H1 (cell line): ENCODE data around the gene EXOC3L1. TPM values are rescaled to one million over a fixed set of nuclear protein-coding genes. Genes with fewer than 3 reads are reported as not detected.

Experiments used
- CTCF ChIA-PET: fragments of 300-600 bp; sonication (Branson Sonifier 250); formaldehyde crosslinking; loops from one replicate; lab custom pipeline; 2021; ENCODE audit not compliant: partially characterized antibody; lab: Charles Lee
- POLR2A ChIA-PET: fragments of 300-600 bp; sonication (Branson Sonifier 250); formaldehyde crosslinking; loops from one replicate; lab custom pipeline; 2021; ENCODE audit warnings: inconsistent platforms; ENCODE audit not compliant: partially characterized antibody; lab: Charles Lee
- DNase-seq, 2 experiments: peaks; one replicate each; pipeline versions ENCODE4 v3.0.0 to v3.0.0-alpha.2; 2010 to 2022; ENCODE audit warnings: low spot score in 2 of 2, low read depth in 1 of 2, mixed read lengths in 1 of 2
- FAIRE-seq: peaks from 2 replicates; lab custom pipeline; 2011; peaks lifted over from hg19 to GRCh38; lab: Jason Lieb, UNC
- H2AFZ ChIP-seq: 2 replicates; pipeline ENCODE4 v1.8.1; 2012; ENCODE audit warnings: low read length, inconsistent platforms
- H2AK5ac ChIP-seq: 2 replicates; pipeline ENCODE4 v1.6.1; 2013; ENCODE audit warnings: low read depth, low read length
- H2BK120ac ChIP-seq: replicated peaks from 2 replicates; pipeline ENCODE3; 2013; ENCODE audit warnings: low read depth, low read length, inconsistent platforms
- H2BK12ac ChIP-seq: 2 replicates; pipeline ENCODE4 v1.6.1; 2013; ENCODE audit warnings: low read depth, low read length
- H2BK15ac ChIP-seq: 2 replicates; pipeline ENCODE4 v1.6.1; 2013; ENCODE audit warnings: low read length
- H2BK20ac ChIP-seq: 2 replicates; pipeline ENCODE4 v1.6.1; 2013; ENCODE audit warnings: low read length
- H2BK5ac ChIP-seq: 2 replicates; pipeline ENCODE4 v1.6.1; 2013; ENCODE audit warnings: low read depth, low read length
- H3K14ac ChIP-seq: 2 replicates; pipeline ENCODE4 v1.6.1; 2013; ENCODE audit warnings: inconsistent platforms; ENCODE audit not compliant: insufficient read length
- H3K18ac ChIP-seq: 2 replicates; pipeline ENCODE4 v1.6.1; 2013; ENCODE audit warnings: low read length; ENCODE audit errors: extremely low read depth
- H3K23ac ChIP-seq: 2 replicates; pipeline ENCODE4 v1.6.1; 2013; ENCODE audit warnings: inconsistent platforms; ENCODE audit not compliant: insufficient read length
- H3K23me2 ChIP-seq: 2 replicates; pipeline ENCODE4 v1.6.1; 2013; ENCODE audit warnings: low read depth, low read length
- H3K27ac ChIP-seq: 2 replicates; pipeline ENCODE4 v1.6.1; 2011; ENCODE audit warnings: low read depth, low read length, inconsistent platforms
- H3K27me3 ChIP-seq, 4 experiments: replicated peaks in 1 of 4; 1 replicate in 1 of 4; 2 replicates in 3 of 4; pipeline versions ENCODE4 v1.6.1 to v1.8.1; 2011 to 2013; ENCODE audit warnings: low read length in 3 of 4, mild to moderate bottlenecking in 3 of 4, inconsistent platforms in 2 of 4, mixed read lengths in 2 of 4, moderate library complexity in 1 of 4; ENCODE audit not compliant: control insufficient read depth in 3 of 4, insufficient read depth in 3 of 4; ENCODE audit errors: extremely low read depth in 1 of 4
- H3K36me3 ChIP-seq, 4 experiments: 2 replicates each; pipeline versions ENCODE4 v1.6.1 to v1.8.1; 2011 to 2013; ENCODE audit warnings: mild to moderate bottlenecking in 4 of 4, low read length in 3 of 4, moderate library complexity in 2 of 4, control low read depth in 1 of 4, inconsistent platforms in 1 of 4; ENCODE audit not compliant: insufficient read depth in 4 of 4, control insufficient read depth in 2 of 4
- H3K4ac ChIP-seq: replicated peaks from 2 replicates; pipeline ENCODE3; 2013; ENCODE audit warnings: low read length, low read depth, mixed read lengths, inconsistent platforms; ENCODE audit not compliant: insufficient read length
- H3K4me1 ChIP-seq, 4 experiments: replicated peaks in 1 of 4; 1 replicate in 1 of 4; 2 replicates in 3 of 4; pipeline versions ENCODE4 v1.6.1 to v1.8.1; 2011 to 2013; ENCODE audit warnings: low read length in 3 of 4, inconsistent platforms in 2 of 4, mixed read lengths in 1 of 4; ENCODE audit not compliant: insufficient read depth in 4 of 4, control insufficient read depth in 3 of 4
- H3K4me2 ChIP-seq, 2 experiments: 2 replicates each; pipeline versions ENCODE4 v1.6.1 to v1.8.1; 2011 to 2013; ENCODE audit warnings: low read depth in 2 of 2, low read length in 2 of 2, control low read depth in 1 of 2, inconsistent platforms in 1 of 2, mild to moderate bottlenecking in 1 of 2; ENCODE audit not compliant: insufficient read depth in 1 of 2
- H3K4me3 ChIP-seq, 4 experiments: fragments of 200-600, 300-600 bp in 1 of 4; sonication (generic), shearing (Covaris generic), sonication (Bioruptor Twin) in 1 of 4; 2 replicates each; pipeline versions ENCODE4 v1.5.1 to v1.8.1; 2011 to 2016; ENCODE audit warnings: low read length in 4 of 4, low read depth in 3 of 4, control low read depth in 2 of 4, inconsistent platforms in 2 of 4, mild to moderate bottlenecking in 2 of 4, mixed read lengths in 1 of 4, moderate library complexity in 1 of 4; ENCODE audit not compliant: insufficient read depth in 2 of 4; ENCODE audit errors: extremely low read depth in 1 of 4
- H3K56ac ChIP-seq: replicated peaks from 2 replicates; pipeline ENCODE3; 2013; ENCODE audit warnings: low read depth, mild to moderate bottlenecking, mixed read lengths, low read length, inconsistent platforms; ENCODE audit not compliant: insufficient read length
- H3K79me1 ChIP-seq: 2 replicates; pipeline ENCODE4 v1.6.1; 2013; ENCODE audit warnings: low read depth, low read length, control low read depth
- H3K79me2 ChIP-seq, 2 experiments: 2 replicates each; pipeline versions ENCODE4 v1.6.1 to v1.8.1; 2012 to 2013; ENCODE audit warnings: low read length in 2 of 2, mild to moderate bottlenecking in 2 of 2, inconsistent platforms in 1 of 2; ENCODE audit not compliant: insufficient read depth in 2 of 2, control insufficient read depth in 1 of 2
- H3K9ac ChIP-seq, 4 experiments: replicated peaks in 1 of 4; 1 replicate in 1 of 4; 2 replicates in 3 of 4; pipeline versions ENCODE4 v1.6.1 to v1.8.1; 2011 to 2013; ENCODE audit warnings: low read depth in 3 of 4, low read length in 3 of 4, control low read depth in 2 of 4, mild to moderate bottlenecking in 2 of 4, moderate library complexity in 2 of 4, inconsistent platforms in 1 of 4; ENCODE audit errors: extremely low read depth in 1 of 4
- H3K9me3 ChIP-seq, 2 experiments: 2 replicates each; pipeline versions ENCODE4 v1.6.1 to v1.8.1; 2012 to 2013; ENCODE audit warnings: mild to moderate bottlenecking in 2 of 2, moderate library complexity in 2 of 2, control low read depth in 1 of 2, inconsistent platforms in 1 of 2, low read depth in 1 of 2, low read length in 1 of 2, mixed read lengths in 1 of 2; ENCODE audit not compliant: insufficient read depth in 2 of 2
- H4K20me1 ChIP-seq, 2 experiments: replicated peaks in 1 of 2; 2 replicates each; pipeline versions ENCODE3 to v1.8.1; 2011 to 2013; ENCODE audit warnings: inconsistent platforms in 2 of 2, low read length in 2 of 2, mild to moderate bottlenecking in 1 of 2; ENCODE audit not compliant: insufficient read depth in 2 of 2, control insufficient read depth in 1 of 2
- H4K5ac ChIP-seq: 2 replicates; pipeline ENCODE4 v1.6.1; 2013; ENCODE audit warnings: low read length, low read depth, mixed read lengths, inconsistent platforms; ENCODE audit not compliant: insufficient read length
- H4K8ac ChIP-seq: 2 replicates; pipeline ENCODE4 v1.8.0; 2013; ENCODE audit warnings: mild to moderate bottlenecking, moderate library complexity, low read length, inconsistent platforms; ENCODE audit not compliant: insufficient read depth; ENCODE audit errors: extremely low read depth
- H4K91ac ChIP-seq: replicated peaks from 2 replicates; pipeline ENCODE3; 2013; ENCODE audit warnings: low read length, mixed read lengths, inconsistent platforms; ENCODE audit not compliant: insufficient read length
- CBX5 ChIP-seq: fragments of 300-800, 300-1000 bp; sonication (generic); IDR thresholded peaks from 2 replicates; pipeline ENCODE4 v1.7.1; 2016; ENCODE audit warnings: antibody characterized with exemption, low read length, low read depth
- JUND ChIP-seq: IDR thresholded peaks from 2 replicates; pipeline ENCODE4 v1.6.1; 2011; ENCODE audit warnings: mild to moderate bottlenecking, improper control_type of control experiment, low read length
- SP2 ChIP-seq: IDR thresholded peaks from 2 replicates; pipeline ENCODE4 v1.6.1; 2012; ENCODE audit warnings: mild to moderate bottlenecking, low read length, inconsistent platforms
- WGBS, 2 experiments: shearing (Covaris generic) in 1 of 2; methylation state at CpG; one replicate each; pipeline versions ENCODE4 v1.1.6 to v1.1.7; 2013 to 2015; ENCODE audit warnings: low lambda C conversion rate in 2 of 2, mixed read lengths in 2 of 2, inconsistent platforms in 1 of 2, low coverage in 1 of 2, missing lambda C conversion rate in 1 of 2; ENCODE audit not compliant: insufficient replicate concordance in 2 of 2, insufficient coverage in 1 of 2, insufficient read length in 1 of 2; ENCODE audit errors: extremely low coverage in 1 of 2, missing lambda C conversion rate in 1 of 2; 5-methylcytosine and 5-hydroxymethylcytosine counted together
- polyA plus RNA-seq, 7 experiments: library from polyadenylated mRNA; depleted of rRNA in 3 of 7; stranded (reverse) in 5 of 7; unstranded in 2 of 7; fragments of >200 nt in 5 of 7; fragments of 200-250 nt in 2 of 7; gene quantifications; 1 replicate in 5 of 7; 2 replicates in 1 of 7; 4 replicates in 1 of 7; pipeline versions ENCODE4 v1.2.1 to v1.2.3, GENCODE V29; 2011 to 2013; ENCODE audit warnings: missing spikeins in 2 of 7, mixed read lengths in 2 of 7
- total RNA-seq: library from RNA; stranded (reverse); fragmentation: NEBNext Ultra II Directional; extraction: Animal tissue kit (Norgen Biotek cat#: 25700); gene quantifications from 2 replicates; pipeline ENCODE4 v1.2.1, GENCODE V29; 2021
- TF ChIP-seq, protein P1 (sequence below), 3 experiments: IDR thresholded peaks; 1 replicate in 2 of 3; 2 replicates in 1 of 3; pipeline versions ENCODE4 v1.5.1 to v1.6.1; 2011; ENCODE audit warnings: low read length in 3 of 3, mild to moderate bottlenecking in 3 of 3, inconsistent platforms in 2 of 3, low read depth in 1 of 3, moderate library complexity in 1 of 3; ENCODE audit not compliant: insufficient read depth in 1 of 3; ENCODE audit errors: control extremely low read depth in 1 of 3

The EXOC3L1 gene
- total and polyA plus RNA-seq, 2 of the 8 experiments (the other 6 are each of a cell fraction or from before 2014, with no cell fraction given), result 1.3 TPM

DNA sequence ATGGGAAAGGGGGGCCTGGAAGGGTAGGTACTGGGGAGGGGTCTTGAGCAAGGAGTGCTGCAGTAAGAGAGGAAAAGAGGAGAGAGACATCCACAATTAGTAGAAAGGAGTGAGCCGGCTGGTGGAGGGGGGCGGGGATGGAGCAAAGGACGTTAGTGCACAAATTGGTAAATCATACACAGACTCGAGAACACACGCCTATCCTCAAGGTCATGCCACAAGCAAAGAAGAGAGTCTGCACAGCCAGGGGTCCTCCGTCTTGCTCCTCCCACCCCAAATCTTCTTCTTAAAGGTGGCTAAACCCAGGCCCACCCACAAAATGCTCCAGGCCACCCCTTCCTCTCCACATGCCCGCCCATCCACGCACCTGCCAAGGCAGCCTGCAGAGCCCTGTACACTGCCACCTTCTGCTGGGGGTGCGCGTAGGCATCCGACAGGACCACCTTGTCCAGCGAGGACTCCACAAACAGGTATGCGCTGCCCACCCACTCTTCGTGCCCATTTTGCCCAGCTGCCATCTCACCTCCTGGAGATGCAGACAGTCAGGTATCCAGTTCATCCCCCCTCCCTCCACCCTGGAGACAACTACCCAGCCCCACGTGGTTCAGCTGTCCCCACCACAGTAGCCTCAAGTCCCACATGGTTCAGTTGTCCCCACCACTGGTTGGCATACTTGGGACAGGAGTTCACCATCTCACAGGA is 33.6 kb downstream of the EXOC3L1 start:
- Histone ChIP-seq H3K14ac (no peak overlapping the region), H2AFZ (no peak overlapping the region), H3K79me2 (no peaks in the 10 kb centered on the region), H3K23me2 (peaks cover 14% of the 10 kb centered on the region; the same call in 1 of the 2 replicates), H3K4ac (no peak overlapping the region), H3K79me1 (no peaks in the 10 kb centered on the region), H4K8ac (no peak overlapping the region), H2BK5ac (no peak overlapping the region), H3K27me3 (peaks cover 81 to 99% (median 97%) of the 10 kb centered on the region in 4 experiments), H3K27ac (no peak overlapping the region), H2BK120ac (no peak overlapping the region), H3K18ac (no peak overlapping the region), H2BK15ac (no peak overlapping the region), H2AK5ac (no peak overlapping the region), H4K20me1 (peaks cover 10 to 13% of the 10 kb centered on the region in 2 experiments), H3K9ac (no peak overlapping the region), H3K9me3 (no peaks in the 10 kb centered on the region), H3K36me3 (no peaks in the 10 kb centered on the region), H2BK20ac (no peak overlapping the region), H3K4me1 (peaks cover 0 to 12% (median 6%) of the 10 kb centered on the region in 4 experiments; a peak in 5 of 7 replicates), H4K5ac (no peak overlapping the region), H3K23ac (no peak overlapping the region), H3K4me3 (no peak overlapping the region), H4K91ac (no peak overlapping the region), H3K4me2 (peak overlapping the region in 1 of 2 experiments; percentile 87; a peak in 1 of 4 replicates), H2BK12ac (no peak overlapping the region), H3K56ac (no peak overlapping the region)
- TF ChIP-seq SP2 (no peak), CBX5 (no peak), JUND (no peak)
- TF ChIP-seq, protein P1, sequence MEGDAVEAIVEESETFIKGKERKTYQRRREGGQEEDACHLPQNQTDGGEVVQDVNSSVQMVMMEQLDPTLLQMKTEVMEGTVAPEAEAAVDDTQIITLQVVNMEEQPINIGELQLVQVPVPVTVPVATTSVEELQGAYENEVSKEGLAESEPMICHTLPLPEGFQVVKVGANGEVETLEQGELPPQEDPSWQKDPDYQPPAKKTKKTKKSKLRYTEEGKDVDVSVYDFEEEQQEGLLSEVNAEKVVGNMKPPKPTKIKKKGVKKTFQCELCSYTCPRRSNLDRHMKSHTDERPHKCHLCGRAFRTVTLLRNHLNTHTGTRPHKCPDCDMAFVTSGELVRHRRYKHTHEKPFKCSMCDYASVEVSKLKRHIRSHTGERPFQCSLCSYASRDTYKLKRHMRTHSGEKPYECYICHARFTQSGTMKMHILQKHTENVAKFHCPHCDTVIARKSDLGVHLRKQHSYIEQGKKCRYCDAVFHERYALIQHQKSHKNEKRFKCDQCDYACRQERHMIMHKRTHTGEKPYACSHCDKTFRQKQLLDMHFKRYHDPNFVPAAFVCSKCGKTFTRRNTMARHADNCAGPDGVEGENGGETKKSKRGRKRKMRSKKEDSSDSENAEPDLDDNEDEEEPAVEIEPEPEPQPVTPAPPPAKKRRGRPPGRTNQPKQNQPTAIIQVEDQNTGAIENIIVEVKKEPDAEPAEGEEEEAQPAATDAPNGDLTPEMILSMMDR (IDR thresholded peaks at IDR 0.05; ENCODE audit: control extremely low read depth in 1 of 3, insufficient read depth in 1 of 3, low read depth in 1 of 3, low read length in 3 of 3), result peak in 1 of 3 experiments; percentile 26; a peak in 1 of 4 replicates
- DNase-seq (no peak), FAIRE-seq (no peak)
- ChIA-PET POLR2A (interaction anchor here (1.9 kb wide), 1 partner anchor 7 kb away, joined by 7 read pairs; no protein-coding TSS in a partner anchor), CTCF (interaction anchor here (0.7 to 14.1 kb wide), 22 partner anchors 13 to 203 kb away, joined by 3 to 291 read pairs (median 6); partner anchors contain the start of genes CES3, E2F4, FBXL8 and HSF4)
- WGBS, 2 experiments, result 53% methylated on average over 15 of the region's 15 CpGs; no CpG with 5 or more reads in 1 of the 2 experiments
